ENCODE data around the gene STX19.
A peak's percentile ranks its signal among the peaks of the same experiment; 100 is the strongest.
"Not testable (repeated sequence)": the region's sequence is repeated elsewhere in the genome, so short reads cannot be mapped to it uniquely, and the experiment has no call there.

Gene STX19

GRCh38 chr3:93973131-93974126, 55.0 kb downstream of the STX19 start, which contains the start of gene PROS1:
Gene PROS1, minus strand, starts transcription at chr3:93973896. Its CDS starts 147 bp downstream, at chr3:93973749.
- peak; percentile 79 for DNase-seq (ENCODE audit: low spot score)

- no peak for DNase-seq (ENCODE audit: low spot score)
Measured at GRCh38 chr3:93969997-93970396, 58.4 kb downstream of the STX19 start.

DNA sequence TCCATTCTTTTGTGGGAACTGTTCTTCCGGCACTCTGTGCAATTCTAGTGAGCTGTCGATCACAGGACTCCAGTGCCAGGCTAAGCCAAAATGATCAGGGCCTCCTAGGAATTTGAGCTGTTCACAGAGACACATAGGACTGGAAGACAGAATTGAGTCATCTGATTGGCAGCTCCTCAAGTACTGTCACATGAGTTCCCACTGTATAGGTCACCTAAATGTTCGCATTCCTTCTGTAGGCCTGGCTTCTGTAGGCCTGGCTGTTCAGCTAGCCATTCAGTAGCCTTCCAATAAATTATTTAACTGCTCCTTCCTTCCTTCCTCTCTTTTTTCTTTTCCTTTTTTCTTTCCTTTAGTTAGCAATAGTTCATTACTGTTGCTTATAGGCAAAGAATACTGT, 59.0 kb downstream of the STX19 start:
- peak; percentile 50 for DNase-seq (ENCODE audit: low spot score)

DNA sequence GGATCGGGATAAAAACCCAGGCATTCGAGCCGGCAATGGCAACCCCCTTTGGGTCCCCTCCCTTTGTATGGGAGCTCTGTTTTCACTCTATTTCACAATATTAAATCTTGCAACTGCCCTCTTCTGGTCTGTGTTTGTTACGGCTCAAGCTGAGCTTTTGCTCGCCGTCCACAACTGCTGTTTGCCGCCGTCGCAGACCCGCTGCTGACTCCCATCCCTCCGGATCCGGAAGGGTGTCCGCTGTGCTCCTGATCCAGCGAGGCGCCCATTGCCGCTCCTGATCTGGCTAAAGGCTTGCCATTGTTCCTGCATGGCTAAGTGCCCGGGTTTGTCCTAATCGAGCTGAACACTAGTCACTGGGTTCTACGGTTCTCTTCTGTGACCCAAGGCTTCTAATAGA, 63.3 kb downstream of the STX19 start:
- DNase-seq (ENCODE audit: low spot score) = not testable (repeated sequence)

Measured in AG08396 (cell line).